ENCODE measurements around the gene SP4. TPM values are rescaled to one million over a fixed set of nuclear protein-coding genes. Genes with fewer than 3 reads are reported as not detected.
A peak's percentile ranks its signal among the peaks of the same experiment; 100 is the strongest.

The SP4 gene
- total and polyA plus RNA-seq, 8 donors, result 1.3 to 5.1 (median 3.3) TPM

DNA sequence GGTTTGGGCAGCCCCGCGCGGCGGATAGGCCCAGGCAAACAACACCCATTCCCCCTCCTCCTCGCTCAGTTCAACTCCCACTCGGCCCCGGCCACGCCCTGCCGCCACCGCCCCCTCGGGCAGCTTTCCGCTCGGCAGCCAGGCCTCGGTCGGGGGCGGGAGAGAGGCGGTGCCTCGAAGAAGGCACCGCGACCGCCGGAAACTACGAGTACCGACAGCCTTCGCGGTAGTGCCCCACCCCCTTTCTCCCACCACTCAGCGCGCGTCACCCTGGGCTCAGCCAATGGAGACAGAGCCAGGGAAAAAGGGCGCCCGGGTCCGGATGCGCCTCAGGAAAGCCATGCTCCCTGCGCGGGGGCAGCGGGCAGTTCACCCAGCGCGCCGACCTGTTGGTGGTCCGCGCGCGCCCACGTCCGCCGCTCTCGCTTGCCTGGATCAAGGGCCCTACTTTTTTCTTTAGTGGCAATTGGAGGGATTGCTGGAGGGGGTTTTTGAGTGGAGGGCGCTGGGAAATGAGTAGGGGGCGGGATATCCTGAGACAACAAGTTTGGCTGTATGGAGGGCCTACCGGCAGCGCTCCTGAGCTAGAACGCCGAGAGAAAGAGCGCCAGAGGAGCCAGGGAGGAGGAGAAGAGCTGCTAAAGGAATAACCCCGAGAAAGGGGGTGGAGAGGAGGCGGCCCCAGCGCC is 557 bp upstream of the SP4 start:
- intact Hi-C loops (cut with DNase I), result no loop called here
- WGBS, 2 donors, result 0% methylated on average over 37 to 57 of the region's 57 CpGs
- TF ChIP-seq, protein P1, sequence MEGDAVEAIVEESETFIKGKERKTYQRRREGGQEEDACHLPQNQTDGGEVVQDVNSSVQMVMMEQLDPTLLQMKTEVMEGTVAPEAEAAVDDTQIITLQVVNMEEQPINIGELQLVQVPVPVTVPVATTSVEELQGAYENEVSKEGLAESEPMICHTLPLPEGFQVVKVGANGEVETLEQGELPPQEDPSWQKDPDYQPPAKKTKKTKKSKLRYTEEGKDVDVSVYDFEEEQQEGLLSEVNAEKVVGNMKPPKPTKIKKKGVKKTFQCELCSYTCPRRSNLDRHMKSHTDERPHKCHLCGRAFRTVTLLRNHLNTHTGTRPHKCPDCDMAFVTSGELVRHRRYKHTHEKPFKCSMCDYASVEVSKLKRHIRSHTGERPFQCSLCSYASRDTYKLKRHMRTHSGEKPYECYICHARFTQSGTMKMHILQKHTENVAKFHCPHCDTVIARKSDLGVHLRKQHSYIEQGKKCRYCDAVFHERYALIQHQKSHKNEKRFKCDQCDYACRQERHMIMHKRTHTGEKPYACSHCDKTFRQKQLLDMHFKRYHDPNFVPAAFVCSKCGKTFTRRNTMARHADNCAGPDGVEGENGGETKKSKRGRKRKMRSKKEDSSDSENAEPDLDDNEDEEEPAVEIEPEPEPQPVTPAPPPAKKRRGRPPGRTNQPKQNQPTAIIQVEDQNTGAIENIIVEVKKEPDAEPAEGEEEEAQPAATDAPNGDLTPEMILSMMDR (IDR thresholded peaks at IDR 0.05), result peak in 2 of 4 donors; percentile 10 to 28

DNA sequence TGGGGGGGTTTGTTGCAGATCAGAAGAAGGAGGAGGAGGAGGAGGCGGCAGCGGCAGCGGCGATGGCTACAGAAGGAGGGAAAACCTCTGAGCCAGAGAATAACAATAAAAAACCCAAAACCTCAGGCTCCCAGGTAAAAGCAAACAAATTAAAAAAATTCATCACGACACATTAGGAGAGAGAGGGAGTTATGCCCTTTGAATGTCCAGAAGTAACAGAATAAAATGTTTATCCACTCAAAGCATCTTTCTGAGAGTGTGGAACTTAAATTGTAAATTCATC is 717 bp downstream of the SP4 start:
- H3K27ac ChIP-seq, result peak overlapping the region in 3 of 4 donors; percentile 97 to 98 (median 97)
- WGBS, 2 donors, result 1% methylated on average over 5 of the region's 5 CpGs
- ATAC-seq, result no peak
- intact Hi-C loops (cut with DNase I), result no loop called here
- peaks cover 0 to 36% (median 24%) of the 10 kb centered on the region in 3 donors for H3K4me1 ChIP-seq
- peak overlapping the region; percentile 47 to 84 (median 78) for H3K4me3 ChIP-seq
- TF ChIP-seq, protein P1 (IDR thresholded peaks at IDR 0.05), result no peak
- no peak for DNase-seq
- no peaks in the 10 kb centered on the region for H3K27me3 ChIP-seq
- H3K36me3 ChIP-seq, result no peaks in the 10 kb centered on the region
- H3K9me3 ChIP-seq, result no peaks in the 10 kb centered on the region
- FAIRE-seq, result no peak

More for the DNA sequence above, 557 bp upstream of the SP4 start:
- Histone ChIP-seq H3K4me3 (peak overlapping the region; percentile 66 to 84 (median 78)), H3K9me3 (no peaks in the 10 kb centered on the region), H3K36me3 (no peaks in the 10 kb centered on the region), H3K27ac (peak overlapping the region; percentile 97 to 99 (median 98)), H3K4me1 (peaks cover 0 to 36% (median 24%) of the 10 kb centered on the region in 3 donors), H3K27me3 (no peaks in the 10 kb centered on the region)
- DNase-seq (peak; percentile 98 to 99 (median 99)), ATAC-seq (peak; percentile 86 to 94 (median 88)), FAIRE-seq (peak; percentile 92)

DNA sequence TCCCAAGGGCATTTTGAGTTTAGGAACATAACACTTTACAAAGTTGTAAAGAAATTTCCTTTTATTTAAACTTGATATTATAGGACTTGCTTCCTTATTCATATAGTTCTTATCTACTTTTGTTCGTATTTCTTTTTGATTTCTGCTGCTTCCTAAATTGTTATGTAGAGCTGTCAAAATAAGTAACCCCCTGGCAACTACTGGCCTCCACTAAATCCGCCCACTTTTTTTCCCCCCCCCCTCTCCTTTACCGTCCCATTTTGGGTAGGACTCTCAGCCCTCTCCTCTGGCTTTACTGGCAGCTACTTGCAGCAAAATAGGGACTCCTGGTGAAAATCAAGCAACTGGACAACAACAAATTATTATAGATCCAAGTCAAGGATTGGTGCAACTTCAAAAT is 1.1 kb downstream of the SP4 start:
- H3K4me1 ChIP-seq, result peaks cover 0 to 36% (median 24%) of the 10 kb centered on the region in 3 donors
- ATAC-seq (no peak), FAIRE-seq (no peak), DNase-seq (no peak)
- TF ChIP-seq, protein P1 (IDR thresholded peaks at IDR 0.05), result no peak
- 38 to 44% methylated on average over 3 of the region's 3 CpGs for WGBS, 2 donors
- H3K9me3 ChIP-seq, result no peaks in the 10 kb centered on the region
- H3K36me3 ChIP-seq, result no peaks in the 10 kb centered on the region
- H3K4me3 ChIP-seq, result peak overlapping the region in 2 of 4 donors; percentile 74 to 83
- intact Hi-C loops (cut with DNase I), result no loop called here
- peak overlapping the region in 1 of 4 donors; percentile 98 for H3K27ac ChIP-seq
- no peaks in the 10 kb centered on the region for H3K27me3 ChIP-seq

DNA sequence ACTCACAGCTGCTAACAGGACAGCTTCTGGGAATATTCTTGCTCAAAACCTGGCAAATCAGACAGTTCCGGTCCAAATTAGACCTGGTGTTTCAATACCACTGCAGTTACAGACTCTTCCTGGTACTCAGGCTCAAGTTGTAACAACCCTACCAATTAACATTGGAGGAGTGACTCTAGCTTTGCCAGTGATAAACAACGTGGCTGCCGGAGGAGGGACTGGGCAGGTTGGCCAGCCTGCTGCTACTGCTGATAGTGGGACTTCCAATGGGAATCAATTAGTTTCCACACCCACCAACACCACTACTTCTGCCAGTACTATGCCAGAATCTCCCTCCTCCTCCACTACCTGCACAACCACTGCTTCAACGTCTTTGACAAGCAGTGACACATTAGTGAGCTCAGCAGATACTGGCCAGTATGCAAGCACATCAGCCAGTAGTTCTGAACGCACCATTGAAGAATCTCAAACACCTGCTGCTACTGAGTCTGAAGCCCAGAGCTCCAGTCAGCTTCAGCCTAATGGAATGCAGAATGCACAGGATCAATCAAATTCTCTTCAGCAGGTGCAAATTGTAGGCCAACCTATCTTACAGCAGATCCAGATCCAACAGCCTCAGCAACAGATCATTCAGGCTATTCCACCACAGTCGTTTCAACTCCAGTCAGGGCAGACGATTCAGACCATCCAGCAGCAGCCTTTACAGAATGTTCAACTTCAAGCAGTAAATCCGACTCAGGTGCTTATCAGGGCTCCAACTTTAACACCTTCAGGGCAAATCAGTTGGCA is 2.1 kb downstream of the SP4 start:
- TF ChIP-seq, protein P1 (IDR thresholded peaks at IDR 0.05), result no peak
- Histone ChIP-seq H3K9me3 (no peaks in the 10 kb centered on the region), H3K27me3 (no peaks in the 10 kb centered on the region), H3K36me3 (no peaks in the 10 kb centered on the region), H3K4me1 (peaks cover 0 to 36% (median 24%) of the 10 kb centered on the region in 3 donors), H3K4me3 (peak overlapping the region in 1 of 4 donors; percentile 4), H3K27ac (peak overlapping the region in 1 of 4 donors; percentile 26)
- 15 to 20% methylated on average over 8 of the region's 8 CpGs for WGBS, 2 donors
- ATAC-seq (no peak), DNase-seq (peak in 4 of 6 donors; percentile 21 to 40 (median 30)), FAIRE-seq (no peak)
- intact Hi-C loops (cut with DNase I), result no loop called here

All from pancreas (tissue), 10 donors.